ENCODE measurements around the gene NRTN. TPM values are rescaled to one million over a fixed set of nuclear protein-coding genes. Genes with fewer than 3 reads are reported as not detected.
"Not testable (repeated sequence)": the region's sequence is repeated elsewhere in the genome, so short reads cannot be mapped to it uniquely, and the experiment has no call there.

Gene NRTN
- total and polyA plus RNA-seq, 2 donors (not counting 1 experiment from before 2014, with no cell fraction given) = 0.27 TPM; not detected in 1

DNA sequence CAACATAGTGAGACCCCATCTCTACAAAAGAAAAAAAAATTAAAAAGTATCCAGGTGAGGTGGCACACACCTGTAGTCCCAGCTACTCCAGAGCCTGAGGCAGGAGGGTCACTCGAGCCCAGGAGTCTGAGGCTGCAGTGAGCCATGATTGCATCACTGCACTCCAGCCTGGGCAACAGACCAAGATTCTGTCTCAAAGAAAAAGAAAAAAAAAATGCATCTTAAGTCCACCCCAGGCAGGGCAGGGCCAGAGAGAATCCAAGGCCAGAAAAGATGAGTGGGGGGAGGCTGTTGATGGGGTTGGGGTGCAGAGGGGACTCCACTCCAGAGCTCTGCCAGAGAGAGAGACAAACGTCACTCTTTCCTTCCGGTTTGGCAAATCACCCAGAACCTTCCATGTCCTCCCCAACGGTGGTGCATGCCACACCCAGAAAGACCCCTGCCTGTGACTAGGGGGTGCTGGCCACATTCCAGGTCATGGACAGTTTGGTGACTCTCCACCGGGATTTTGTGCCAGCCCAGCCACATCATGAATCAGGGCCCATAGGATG lies 46.0 kb downstream of the NRTN start:
- no peak overlapping the region for H3K27ac ChIP-seq (ENCODE audit: low read length in 2 of 2)
- no peak overlapping the region for H3K9ac ChIP-seq (ENCODE audit: low read length)
- H3K79me2 ChIP-seq (ENCODE audit: control insufficient read depth, insufficient read depth, low read length) = no peaks in the 10 kb centered on the region
- no peak overlapping the region for H3K4me3 ChIP-seq (ENCODE audit: control extremely low read depth in 1 of 5, extremely low read depth in 1 of 5, insufficient read depth in 1 of 5, low read depth in 2 of 5, low read length in 4 of 5)
- TF ChIP-seq EZH2 (IDR thresholded peaks at IDR 0.05; ENCODE audit: borderline replicate concordance, insufficient read depth, low read depth, low read length, poor library complexity, severe bottlenecking) = no peak
- no peak for TF ChIP-seq CTCF (IDR thresholded peaks at IDR 0.05)
- H3K9me3 ChIP-seq (ENCODE audit: control extremely low read depth in 1 of 3, control insufficient read depth in 2 of 3, insufficient read depth in 1 of 3, low read length in 2 of 3) = no peaks in the 10 kb centered on the region
- WGBS (ENCODE audit: insufficient coverage) = 41% methylated on average over 4 of the region's 5 CpGs
- H4K20me1 ChIP-seq (ENCODE audit: control insufficient read depth, insufficient read depth, low read length, poor library complexity, severe bottlenecking) = no peaks in the 10 kb centered on the region
- H3K9me3 Mint-ChIP-seq (ENCODE audit: insufficient read depth) = no peaks in the 10 kb centered on the region
- H3K4me1 Mint-ChIP-seq = no peaks in the 10 kb centered on the region
- no peaks in the 10 kb centered on the region for H3K4me1 ChIP-seq (ENCODE audit: control insufficient read depth in 2 of 2, insufficient read depth in 2 of 2, low read length in 2 of 2)
- no peak overlapping the region for H3K27ac Mint-ChIP-seq
- ChIA-PET POLR2A (no interaction called here), CTCF (no interaction called here)
- no peak for ATAC-seq (ENCODE audit: low read depth)
- no peak overlapping the region for H3K4me2 ChIP-seq (replicated peaks; ENCODE audit: low read depth, low read length, poor library complexity, severe bottlenecking)
- intact Hi-C loops (cut with micrococcal nuclease) = no loop called here
- no peaks in the 10 kb centered on the region for H3K36me3 ChIP-seq (replicated peaks in 1 of 2; ENCODE audit: control extremely low read depth in 1 of 2, control insufficient read depth in 1 of 2, extremely low read depth in 1 of 2, insufficient read depth in 2 of 2, low read length in 1 of 2)
- no peak overlapping the region for H3K4me3 Mint-ChIP-seq
- no peak overlapping the region for H2AFZ ChIP-seq (ENCODE audit: insufficient read depth, low read depth, low read length, poor library complexity, severe bottlenecking)
- no peak for DNase-seq
- peaks cover 7% of the 10 kb centered on the region for H3K27me3 Mint-ChIP-seq
- no peaks in the 10 kb centered on the region for H3K27me3 ChIP-seq (replicated peaks in 1 of 4; ENCODE audit: control extremely low read depth in 1 of 4, control insufficient read depth in 3 of 4, insufficient read depth in 4 of 4, low read length in 3 of 4)

DNA sequence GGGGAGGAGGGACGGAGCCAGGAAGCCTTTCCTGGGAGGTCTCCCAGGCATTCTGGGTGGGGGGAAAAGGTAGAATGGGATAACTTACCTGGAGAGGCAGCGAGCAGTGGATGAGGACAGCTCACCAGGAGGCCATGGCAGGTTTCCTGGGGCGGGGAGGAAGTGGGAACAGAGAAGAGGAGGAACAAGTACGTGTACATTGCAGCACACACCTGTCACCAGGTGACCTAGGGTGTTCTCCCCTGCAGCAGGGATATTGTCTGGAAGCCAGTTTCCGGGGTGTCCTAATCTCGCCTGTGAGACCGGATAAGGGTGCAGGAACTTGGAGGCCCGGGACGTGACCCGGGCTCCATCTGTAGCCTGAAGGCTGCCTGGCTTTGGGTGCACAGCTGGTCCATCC lies 46.4 kb downstream of the NRTN start, which contains the start of gene FUT3:
Gene FUT3 (minus strand): TSS at position 148 of the 400 bp plus-strand sequence.
- Mint-ChIP-seq H3K4me3 (no peak within 1 kb of the TSS), H3K4me1 (no peaks in the 10 kb centered on the region), H3K27me3 (peaks cover 7% of the 10 kb centered on the region), H3K27ac (no peak within 1 kb of the TSS), H3K9me3 (ENCODE audit: insufficient read depth) (no peaks in the 10 kb centered on the region)
- no peak for DNase-seq
- Histone ChIP-seq H3K4me1 (ENCODE audit: control insufficient read depth in 2 of 2, insufficient read depth in 2 of 2, low read length in 2 of 2) (no peaks in the 10 kb centered on the region), H3K4me2 (replicated peaks; ENCODE audit: low read depth, low read length, poor library complexity, severe bottlenecking) (no peak within 1 kb of the TSS), H3K27me3 (replicated peaks in 1 of 4; ENCODE audit: control extremely low read depth in 1 of 4, control insufficient read depth in 3 of 4, insufficient read depth in 4 of 4, low read length in 3 of 4) (no peaks in the 10 kb centered on the region), H3K9me3 (ENCODE audit: control extremely low read depth in 1 of 3, control insufficient read depth in 2 of 3, insufficient read depth in 1 of 3, low read length in 2 of 3) (no peaks in the 10 kb centered on the region), H3K79me2 (ENCODE audit: control insufficient read depth, insufficient read depth, low read length) (no peaks in the 10 kb centered on the region), H2AFZ (ENCODE audit: insufficient read depth, low read depth, low read length, poor library complexity, severe bottlenecking) (no peak within 1 kb of the TSS), H3K4me3 (ENCODE audit: control extremely low read depth in 1 of 5, extremely low read depth in 1 of 5, insufficient read depth in 1 of 5, low read depth in 2 of 5, low read length in 4 of 5) (no peak within 1 kb of the TSS), H3K27ac (ENCODE audit: low read length in 2 of 2) (no peak within 1 kb of the TSS), H4K20me1 (ENCODE audit: control insufficient read depth, insufficient read depth, low read length, poor library complexity, severe bottlenecking) (no peaks in the 10 kb centered on the region), H3K9ac (ENCODE audit: low read length) (no peak within 1 kb of the TSS), H3K36me3 (replicated peaks in 1 of 2; ENCODE audit: control extremely low read depth in 1 of 2, control insufficient read depth in 1 of 2, extremely low read depth in 1 of 2, insufficient read depth in 2 of 2, low read length in 1 of 2) (no peaks in the 10 kb centered on the region)
- no peak for TF ChIP-seq EZH2 (IDR thresholded peaks at IDR 0.05; ENCODE audit: borderline replicate concordance, insufficient read depth, low read depth, low read length, poor library complexity, severe bottlenecking)
- TF ChIP-seq CTCF (IDR thresholded peaks at IDR 0.05) = no peak
- 83% methylated on average over 10 of the region's 10 CpGs for WGBS (ENCODE audit: insufficient coverage)
- no peak for ATAC-seq (ENCODE audit: low read depth)
- ChIA-PET POLR2A (no interaction called here), CTCF (no interaction called here)
- intact Hi-C loops (cut with micrococcal nuclease) = no loop called here

- H2AFZ ChIP-seq (ENCODE audit: insufficient read depth, low read depth, low read length, poor library complexity, severe bottlenecking); H3K9me3 Mint-ChIP-seq (ENCODE audit: insufficient read depth); H3K4me3 Mint-ChIP-seq; H3K27ac Mint-ChIP-seq; ATAC-seq (ENCODE audit: low read depth); H3K27me3 Mint-ChIP-seq; H3K9ac ChIP-seq (ENCODE audit: low read length); intact Hi-C loops (cut with micrococcal nuclease); H3K4me1 ChIP-seq (ENCODE audit: control insufficient read depth in 2 of 2, insufficient read depth in 2 of 2, low read length in 2 of 2); H3K4me3 ChIP-seq (ENCODE audit: control extremely low read depth in 1 of 5, extremely low read depth in 1 of 5, insufficient read depth in 1 of 5, low read depth in 2 of 5, low read length in 4 of 5); H3K4me1 Mint-ChIP-seq; H3K27ac ChIP-seq (ENCODE audit: low read length in 2 of 2); H3K27me3 ChIP-seq (replicated peaks in 1 of 4; ENCODE audit: control extremely low read depth in 1 of 4, control insufficient read depth in 3 of 4, insufficient read depth in 4 of 4, low read length in 3 of 4); H4K20me1 ChIP-seq (ENCODE audit: control insufficient read depth, insufficient read depth, low read length, poor library complexity, severe bottlenecking); CTCF ChIA-PET; H3K4me2 ChIP-seq (replicated peaks; ENCODE audit: low read depth, low read length, poor library complexity, severe bottlenecking); H3K79me2 ChIP-seq (ENCODE audit: control insufficient read depth, insufficient read depth, low read length); H3K36me3 ChIP-seq (replicated peaks in 1 of 2; ENCODE audit: control extremely low read depth in 1 of 2, control insufficient read depth in 1 of 2, extremely low read depth in 1 of 2, insufficient read depth in 2 of 2, low read length in 1 of 2); DNase-seq: not testable (repeated sequence)
- 93% methylated on average over 9 of the region's 10 CpGs for WGBS (ENCODE audit: insufficient coverage)
- H3K9me3 ChIP-seq (ENCODE audit: control extremely low read depth in 1 of 3, control insufficient read depth in 2 of 3, insufficient read depth in 1 of 3, low read length in 2 of 3) = peaks cover 0 to 11% (median 0%) of the 10 kb centered on the region in 3 donors
- POLR2A ChIA-PET = interaction anchor here (0.6 kb wide), 1 partner anchor 161 kb away, joined by 3 read pairs; no protein-coding TSS in a partner anchor
These were observed 49.3 kb downstream of the NRTN start for GRCh38 chr19:5854121-5854520.

Measured in B cell (primary cell).